Hematopoietic multipotent progenitor cell treated with erythropoietin and hydrocortisone succinate and interleukin-3 and kit ligand, for 4 days (in vitro differentiated cells): Measurements from ENCODE around the gene ZNF524.

Experiments used
- DNase-seq: peaks from one replicate; pipeline ENCODE4 v3.0.0-alpha.2; 2015

ZNF524 gene

DNA sequence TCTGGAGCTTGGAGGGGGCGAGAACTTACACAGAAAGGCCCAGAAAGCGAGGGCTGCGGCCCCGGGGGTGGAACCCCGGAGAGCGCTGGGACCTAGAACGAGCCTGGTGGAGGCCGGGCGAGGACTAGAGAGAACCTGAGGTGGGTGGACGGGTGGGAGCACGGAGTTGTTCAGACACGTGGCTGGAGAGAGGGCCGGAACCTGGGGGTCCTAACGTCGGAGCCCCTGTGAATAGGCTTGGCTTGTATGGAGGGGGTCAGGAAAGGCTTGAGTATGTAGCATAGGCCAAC lies 43.7 kb downstream of the ZNF524 start:
- DNase-seq: no peak

DNA sequence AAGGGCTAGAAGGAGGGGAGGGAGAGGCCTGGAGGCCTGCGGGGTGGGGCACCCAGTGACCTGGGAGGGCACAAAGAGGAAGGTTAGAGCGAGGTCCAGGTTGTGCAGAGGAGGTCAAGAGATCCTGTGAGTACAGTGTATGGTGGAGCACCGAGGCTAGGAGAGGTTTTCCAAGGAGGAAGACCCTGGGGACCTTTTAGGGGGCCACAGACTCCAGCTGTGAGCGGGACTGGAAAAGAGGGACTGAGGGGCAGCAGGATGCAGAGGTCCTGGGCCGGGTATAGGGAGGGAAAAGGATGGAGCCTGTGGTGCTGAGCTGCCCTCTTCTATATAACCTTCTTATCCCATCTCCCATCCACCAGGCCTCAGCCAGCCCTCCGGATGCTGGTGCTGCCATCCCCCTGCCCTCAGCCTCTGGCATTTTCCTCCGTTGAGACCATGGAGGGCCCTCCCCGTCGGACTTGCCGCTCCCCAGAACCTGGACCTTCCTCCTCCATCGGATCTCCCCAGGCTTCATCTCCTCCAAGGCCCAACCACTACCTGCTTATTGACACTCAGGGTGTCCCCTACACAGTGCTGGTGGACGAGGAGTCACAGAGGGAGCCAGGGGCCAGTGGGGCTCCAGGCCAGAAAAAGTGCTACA lies 44.2 kb downstream of the ZNF524 start:
- DNase-seq: no peak

- no peak for DNase-seq
Observed at GRCh38 chr19:55644842-55645511, 44.9 kb downstream of the ZNF524 start.

DNA sequence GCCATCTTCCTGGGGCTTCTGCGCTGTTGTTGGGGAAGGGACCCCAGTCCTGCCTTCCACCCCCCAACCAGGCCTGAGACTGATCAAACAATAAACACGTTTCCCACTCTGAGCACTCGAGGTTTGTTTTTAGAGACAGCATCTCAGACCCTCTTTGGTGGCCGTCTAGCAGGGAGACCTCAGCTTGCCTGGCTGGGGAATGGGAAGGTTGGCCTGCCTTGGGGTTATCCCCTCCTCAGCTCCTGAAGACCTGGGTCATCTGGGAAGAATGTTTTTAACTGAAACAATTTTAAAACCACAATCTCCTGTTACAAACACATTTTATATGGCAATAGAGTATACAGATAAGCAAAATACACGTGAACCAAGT lies 45.4 kb downstream of the ZNF524 start:
- no peak for DNase-seq

DNA sequence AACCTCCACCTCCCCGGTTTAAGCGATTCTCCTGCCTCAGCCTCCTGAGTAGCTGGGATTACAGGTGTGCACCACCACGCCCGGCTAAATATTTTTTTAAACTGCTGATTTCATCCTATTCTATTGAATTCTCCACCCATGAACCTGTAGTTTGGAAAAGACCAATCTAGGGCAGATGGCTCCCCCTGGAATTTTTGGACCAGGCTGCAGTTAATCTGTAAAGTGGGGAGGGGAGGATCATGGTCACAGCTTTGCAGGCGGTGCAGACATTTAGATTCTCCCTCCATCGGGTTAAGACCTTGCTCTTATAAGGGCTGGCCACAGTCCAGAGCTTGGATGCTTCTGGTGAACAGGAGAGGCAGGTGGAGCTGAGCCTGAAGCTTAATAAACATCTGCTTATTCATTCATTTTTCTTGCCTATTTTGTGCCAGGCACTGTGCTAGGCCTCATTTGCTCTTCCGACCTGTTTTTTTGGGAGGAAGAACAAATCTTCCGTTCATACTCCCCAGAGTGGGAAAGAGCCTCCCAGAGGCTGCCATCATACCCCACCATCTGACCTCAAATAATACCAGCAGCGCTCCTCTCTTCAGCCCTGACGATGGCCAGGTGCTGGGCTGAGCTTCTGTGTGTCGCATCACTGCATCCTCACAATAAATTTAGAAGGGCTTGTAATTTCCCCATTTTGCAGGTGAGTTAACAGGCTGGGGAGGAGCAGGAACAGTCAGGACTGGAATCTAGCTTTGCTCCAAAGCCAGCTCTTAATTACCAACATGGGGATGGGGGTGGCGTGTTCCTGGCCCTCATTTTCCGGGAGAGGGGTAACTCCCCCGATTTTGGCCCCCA lies 47.0 kb downstream of the ZNF524 start:
- DNase-seq: no peak

GRCh38 chr19:55647732-55648584 lies 47.9 kb downstream of the ZNF524 start, which contains the start of gene CCDC106:
Gene CCDC106, plus strand, starts transcription at chr19:55648212. Its CDS starts 835 bp downstream, at chr19:55649047.
- DNase-seq: peak; percentile 82

- DNase-seq: peak; percentile 42
Observed at GRCh38 chr19:55648585-55649267, 48.6 kb downstream of the ZNF524 start.

DNA sequence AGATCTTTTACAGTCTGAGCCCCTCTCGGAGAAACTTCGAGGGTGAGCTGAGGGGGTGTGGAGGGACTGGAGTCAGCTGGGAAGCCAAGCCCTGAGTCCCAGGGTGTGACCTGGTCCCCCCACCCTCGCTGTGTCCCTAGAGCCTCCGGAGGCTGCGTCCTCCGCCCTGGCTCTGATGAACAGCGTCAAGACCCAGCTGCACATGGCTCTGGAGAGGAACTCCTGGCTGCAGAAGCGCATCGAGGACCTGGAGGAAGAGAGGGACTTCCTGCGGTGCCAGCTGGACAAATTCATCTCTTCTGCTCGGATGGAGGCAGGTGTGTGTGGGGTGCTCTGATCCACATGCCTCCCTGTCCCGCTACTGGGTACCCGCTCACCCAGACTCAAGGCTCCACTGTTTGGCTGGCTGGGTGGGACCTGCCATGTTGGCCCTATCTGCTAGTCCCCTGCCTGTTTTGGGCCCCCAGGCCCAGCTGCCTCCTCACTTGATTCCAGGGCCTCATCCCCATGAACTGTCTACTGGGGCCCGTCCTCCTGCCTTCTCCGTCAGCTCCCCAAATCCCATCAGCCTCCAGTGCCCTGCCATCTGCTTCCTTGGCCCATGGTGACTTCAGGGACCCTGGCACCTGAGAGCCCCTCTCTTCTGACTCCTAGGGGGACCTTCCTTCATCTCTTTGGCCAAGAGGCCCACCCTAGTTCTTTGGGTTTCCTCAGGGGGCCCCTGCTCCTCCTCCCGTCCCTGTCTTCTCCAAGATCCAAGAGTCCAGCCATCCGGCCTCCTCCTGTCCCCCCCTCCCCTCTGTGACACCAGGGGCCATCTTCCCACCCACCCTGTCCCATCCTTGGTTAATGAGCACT lies 49.4 kb downstream of the ZNF524 start:
- DNase-seq: no peak

- no peak for DNase-seq
Observed at GRCh38 chr19:55650126-55650557, 50.1 kb downstream of the ZNF524 start.

- no peak for DNase-seq
Observed at GRCh38 chr19:55650602-55651230, 50.6 kb downstream of the ZNF524 start.

DNA sequence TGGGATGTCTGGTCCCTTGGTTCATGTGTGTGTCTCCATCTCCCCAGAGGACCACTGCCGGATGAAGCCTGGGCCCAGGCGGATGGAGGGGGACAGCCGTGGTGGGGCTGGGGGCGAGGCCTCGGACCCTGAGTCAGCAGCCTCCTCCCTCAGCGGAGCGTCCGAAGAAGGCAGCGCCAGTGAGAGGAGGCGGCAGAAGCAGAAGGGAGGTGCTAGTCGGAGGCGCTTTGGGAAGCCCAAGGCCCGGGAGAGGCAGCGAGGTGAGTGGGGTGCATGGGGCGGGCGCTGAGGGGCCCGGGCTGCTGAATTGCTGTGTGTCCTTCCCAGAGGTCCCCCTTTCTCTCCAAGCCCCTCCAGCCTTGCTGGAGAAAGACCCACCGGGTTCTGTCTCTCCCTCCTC lies 51.1 kb downstream of the ZNF524 start:
- no peak for DNase-seq

DNA sequence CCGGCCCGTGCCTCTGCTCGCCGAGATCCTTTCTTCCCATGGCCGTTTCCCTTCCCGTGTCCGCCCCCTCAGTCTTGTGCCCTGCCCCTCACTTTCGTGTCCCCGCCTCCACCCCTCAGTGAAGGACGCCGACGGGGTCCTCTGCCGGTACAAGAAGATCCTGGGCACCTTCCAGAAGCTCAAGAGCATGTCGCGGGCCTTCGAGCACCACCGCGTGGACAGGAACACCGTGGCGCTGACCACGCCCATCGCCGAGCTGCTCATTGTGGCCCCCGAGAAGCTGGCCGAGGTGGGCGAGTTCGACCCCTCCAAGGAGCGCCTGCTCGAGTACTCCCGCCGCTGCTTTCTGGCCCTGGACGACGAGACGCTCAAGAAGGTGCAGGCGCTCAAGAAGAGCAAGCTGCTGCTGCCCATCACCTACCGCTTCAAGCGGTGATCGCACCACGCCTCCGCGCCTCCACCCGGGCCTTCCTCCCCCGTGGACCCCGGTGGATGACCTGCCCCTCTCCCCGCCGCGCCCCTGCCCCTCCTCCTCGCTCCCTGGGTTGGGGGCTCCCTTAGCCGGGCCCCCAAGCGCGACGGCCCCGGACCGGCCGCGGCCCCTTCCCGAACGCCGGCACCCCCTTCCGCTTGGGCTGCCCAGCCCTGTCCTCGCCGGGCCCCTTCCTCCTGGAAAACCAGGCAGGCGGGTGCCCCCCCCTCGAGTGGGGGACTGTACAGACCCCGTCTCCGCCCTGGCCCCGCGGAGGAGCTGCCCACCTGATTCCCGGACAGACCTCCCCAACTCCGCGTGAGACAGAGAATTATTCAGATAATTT lies 52.4 kb downstream of the ZNF524 start:
- DNase-seq: no peak
